HepG2 (cell line): ENCODE measurements around the gene SLIT3. TPM values are rescaled to one million over a fixed set of nuclear protein-coding genes. Genes with fewer than 3 reads are reported as not detected.

ENCODE experiments used
- ATAC-seq: fragments of 200-7000 bp; cut with Tn5 transposase; 3 replicates; pipeline ENCODE4 v1.9.1; 2020; ENCODE audit warnings: mild to moderate bottlenecking, moderate library complexity
- BruUV-seq: library from RNA; stranded (reverse); fragments of 400-500 nt; replicated peaks from 2 replicates; lab custom pipeline; 2021; lab: Mats Ljungman, UMichigan
- CTCF ChIA-PET: fragments of 300-600 bp; formaldehyde crosslinking; extraction: SDS; loops from one replicate; lab custom pipeline; 2021; ENCODE audit warnings: low total read pairs, inconsistent platforms, low intra/inter-chr PET ratio; lab: Yijun Ruan, JAX
- POLR2A ChIA-PET: fragments of 350-600 bp; sonication (Branson Sonifier 250); formaldehyde crosslinking; loops from one replicate; lab custom pipeline; 2020; ENCODE audit warnings: antibody characterized with exemption, inconsistent platforms; lab: Yijun Ruan, JAX
- DNase-seq: peaks from one replicate; pipeline ENCODE4 v3.0.0-alpha.2; 2015; ENCODE audit warnings: low spot score
- FAIRE-seq: peaks from 3 replicates; lab custom pipeline; 2011; peaks lifted over from hg19 to GRCh38; lab: Jason Lieb, UNC
- H2AFZ ChIP-seq: one replicate; pipeline ENCODE4 v1.6.1; 2011; ENCODE audit warnings: low read length, inconsistent platforms
- H3K27ac ChIP-seq: fragments of 300-600 bp; 3 replicates; pipeline ENCODE4 v1.8.0; 2011; ENCODE audit warnings: mixed run types, mild to moderate bottlenecking, mixed read lengths, low read length, inconsistent platforms; ENCODE audit not compliant: insufficient read depth; ENCODE audit errors: extremely low read length
- H3K27me3 ChIP-seq, 2 experiments: fragments of 200-600 bp in 1 of 2; 2 replicates in 1 of 2; 3 replicates in 1 of 2; pipeline versions ENCODE4 v1.6.0 to v1.8.0; 2011; ENCODE audit warnings: low read length in 2 of 2, mild to moderate bottlenecking in 2 of 2, moderate library complexity in 2 of 2, inconsistent platforms in 1 of 2; ENCODE audit not compliant: insufficient read depth in 2 of 2, control insufficient read depth in 1 of 2
- H3K36me3 ChIP-seq, 2 experiments: fragments of 200-600 bp in 1 of 2; replicated peaks in 1 of 2; 2 replicates in 1 of 2; 3 replicates in 1 of 2; pipeline versions ENCODE4 v1.5.1 to v1.8.0; 2011; ENCODE audit warnings: low read length in 2 of 2, inconsistent platforms in 1 of 2; ENCODE audit not compliant: insufficient read depth in 2 of 2, control insufficient read depth in 1 of 2
- H3K4me1 ChIP-seq: 2 replicates; pipeline ENCODE4 v1.5.1; 2012; ENCODE audit warnings: low read length, inconsistent platforms; ENCODE audit not compliant: insufficient read depth
- H3K4me2 ChIP-seq: 2 replicates; pipeline ENCODE4 v1.6.0; 2011; ENCODE audit warnings: low read depth, low read length, inconsistent platforms
- H3K4me3 ChIP-seq, 3 experiments: fragments of 200-600 bp in 1 of 3; sonication (generic), shearing (Covaris generic) in 1 of 3; replicated peaks in 1 of 3; 2 replicates each; pipeline ENCODE4 v1.5.1; 2011 to 2016; ENCODE audit warnings: low read length in 3 of 3, inconsistent platforms in 2 of 3, low read depth in 2 of 3, mild to moderate bottlenecking in 2 of 3, control low read depth in 1 of 3, mixed read lengths in 1 of 3; ENCODE audit not compliant: insufficient read depth in 1 of 3
- H3K79me2 ChIP-seq: one replicate; pipeline ENCODE4 v1.6.1; 2011; ENCODE audit warnings: low read length, inconsistent platforms; ENCODE audit not compliant: insufficient read depth
- H3K9ac ChIP-seq: 2 replicates; pipeline ENCODE4 v1.6.0; 2011; ENCODE audit warnings: mild to moderate bottlenecking, low read depth, low read length, inconsistent platforms; ENCODE audit not compliant: insufficient read depth
- H3K9me3 ChIP-seq: 2 replicates; pipeline ENCODE4 v1.5.1; 2012; ENCODE audit warnings: mild to moderate bottlenecking, low read length
- H4K20me1 ChIP-seq: 2 replicates; pipeline ENCODE4 v1.6.0; 2011; ENCODE audit warnings: inconsistent platforms, mild to moderate bottlenecking, low read length, moderate library complexity; ENCODE audit not compliant: insufficient read depth
- CCAR2 ChIP-seq: fragments of 200-400 bp; formaldehyde crosslinking; optimal IDR thresholded peaks from 2 replicates; pipeline ENCODE3; 2018; ENCODE audit warnings: low read depth, mild to moderate bottlenecking, low read length, moderate library complexity
- HDAC1 ChIP-seq: sonication (generic); formaldehyde crosslinking; IDR thresholded peaks from 2 replicates; pipeline ENCODE4 v1.5.1; 2020; ENCODE audit warnings: mild to moderate bottlenecking, missing genetic modification reagents
- JDP2 ChIP-seq: sonication (generic); formaldehyde crosslinking; IDR thresholded peaks from 2 replicates; pipeline ENCODE4 v1.8.1; 2022; ENCODE audit warnings: missing genetic modification reagents, borderline replicate concordance
- KAT2B ChIP-seq: fragments of 150-350 bp; IDR thresholded peaks from 2 replicates; pipeline ENCODE4 v1.6.1; 2014; ENCODE audit warnings: low read depth, low read length, borderline replicate concordance
- NCOR1 ChIP-seq: fragments of 200-600 bp; sonication (generic); IDR thresholded peaks from 2 replicates; pipeline ENCODE4 v1.7.0; 2017; ENCODE audit warnings: antibody characterized with exemption, low read length, borderline replicate concordance
- REPIN1 ChIP-seq: sonication (generic); formaldehyde crosslinking; IDR thresholded peaks from 2 replicates; pipeline ENCODE4 v1.8.0; 2022; ENCODE audit warnings: missing genetic modification reagents, low read depth, mild to moderate bottlenecking, borderline replicate concordance
- TSC22D2 ChIP-seq: sonication (generic); formaldehyde crosslinking; IDR thresholded peaks from 2 replicates; pipeline ENCODE4 v1.5.1; 2020; ENCODE audit warnings: missing genetic modification reagents, mild to moderate bottlenecking, borderline replicate concordance
- ZFYVE20 ChIP-seq: sonication (generic); formaldehyde crosslinking; IDR thresholded peaks from 2 replicates; pipeline ENCODE4 v1.8.0; 2023; ENCODE audit warnings: low read depth, mild to moderate bottlenecking, moderate library complexity, missing genetic modification reagents, borderline replicate concordance
- ZNF12 ChIP-seq: sonication (generic); formaldehyde crosslinking; IDR thresholded peaks from 2 replicates; pipeline ENCODE4 v1.5.0; 2020; ENCODE audit warnings: missing genetic modification reagents
- ZNF296 ChIP-seq: sonication (generic); formaldehyde crosslinking; conservative IDR thresholded peaks from 2 replicates; pipeline ENCODE4 v1.5.0; 2020; ENCODE audit warnings: mild to moderate bottlenecking, missing genetic modification reagents
- ZNF589 ChIP-seq: sonication (generic); formaldehyde crosslinking; conservative IDR thresholded peaks from 2 replicates; pipeline ENCODE4 v1.8.0; 2022; ENCODE audit warnings: mild to moderate bottlenecking, moderate library complexity, missing genetic modification reagents
- ZNF607 ChIP-seq: sonication (generic); formaldehyde crosslinking; IDR thresholded peaks from 2 replicates; pipeline ENCODE4 v1.5.1; 2020; ENCODE audit warnings: missing genetic modification reagents, mild to moderate bottlenecking, borderline replicate concordance
- ZNF841 ChIP-seq: sonication (generic); formaldehyde crosslinking; IDR thresholded peaks from 2 replicates; pipeline ENCODE4 v1.8.1; 2023; ENCODE audit warnings: missing genetic modification reagents, borderline replicate concordance
- WGBS: methylation state at CpG from one replicate; pipeline ENCODE4 v1.1.6; 2017; ENCODE audit warnings: low lambda C conversion rate; 5-methylcytosine and 5-hydroxymethylcytosine counted together
- in situ Hi-C: cut with HindIII; loops from 2 replicates; pipeline ENCODE4 v1.10.0; 2017; ENCODE audit warnings: low pct_unique_long_range_greater_than_20kb; ENCODE audit not compliant: extremely low pct_ligation_motif_present
- intact Hi-C: fragments of 100-400 bp; cut with micrococcal nuclease; formaldehyde crosslinking; loops from one replicate; pipeline ENCODE4 v1.10.0; 2022; ENCODE audit not compliant: unreplicated experiment
- polyA plus RNA-seq, 8 experiments: library from polyadenylated mRNA; depleted of rRNA in 3 of 8; stranded (reverse) in 7 of 8; unstranded in 1 of 8; fragments of >200 nt; fragmentation: Illumina TruSeq in 4 of 8; extraction: Trizol in 4 of 8; gene quantifications; 2 replicates each; pipeline versions ENCODE4 v1.2.1 to v1.2.3, GENCODE V29; 2011 to 2016; ENCODE audit warnings: low read depth in 4 of 8, missing spikeins in 1 of 8, mixed read lengths in 1 of 8; ENCODE audit not compliant: insufficient read depth in 1 of 8
- total RNA-seq, 5 experiments: library from RNA; depleted of rRNA; stranded (reverse); fragments of >200 nt; fragmentation: Illumina TruSeq; extraction: Trizol; gene quantifications; 2 replicates each; pipeline ENCODE4 v1.2.3, GENCODE V29; 2016; ENCODE audit warnings: low read depth in 1 of 5
- TF ChIP-seq, protein P1 (sequence below): sonication (generic); formaldehyde crosslinking; IDR thresholded peaks from 2 replicates; pipeline ENCODE4 v1.4.0; 2020; ENCODE audit warnings: mild to moderate bottlenecking, missing genetic modification reagents

Gene SLIT3
- total and polyA plus RNA-seq, 2 of the 13 experiments (the other 11 are each of a cell fraction or from before 2014, with no cell fraction given), result not detected

DNA sequence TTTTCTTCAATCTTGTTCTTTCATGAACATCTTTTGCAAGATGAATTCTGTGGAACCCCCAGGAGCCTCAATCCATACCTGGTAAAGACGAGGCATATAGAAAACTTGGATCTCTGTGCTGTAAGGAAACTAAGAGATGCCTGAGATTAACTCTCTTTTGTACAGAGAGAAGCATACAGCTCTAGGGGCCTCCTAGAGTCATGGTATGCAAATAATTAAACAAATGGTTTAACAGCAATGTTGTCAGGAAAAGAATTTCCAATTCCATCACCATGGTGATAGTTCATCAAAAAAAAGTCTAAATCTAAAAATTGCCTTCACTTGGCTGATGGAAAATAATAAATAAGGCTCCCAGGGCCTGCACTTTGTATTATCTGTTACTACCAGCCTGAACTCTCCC is 275.4 kb downstream of the SLIT3 start:
- Histone ChIP-seq H3K79me2 (no peaks in the 10 kb centered on the region), H3K27me3 (peaks cover 0 to 11% of the 10 kb centered on the region in 2 experiments; a peak in 1 of 5 replicates), H3K36me3 (no peaks in the 10 kb centered on the region), H4K20me1 (no peaks in the 10 kb centered on the region), H3K9ac (no peak overlapping the region), H3K27ac (no peak overlapping the region), H3K4me2 (no peak overlapping the region), H3K4me1 (no peaks in the 10 kb centered on the region), H2AFZ (no peak overlapping the region), H3K4me3 (no peak overlapping the region), H3K9me3 (no peaks in the 10 kb centered on the region)
- WGBS, result 0% methylated on average over 1 of the region's 1 CpG
- in situ Hi-C loops, result no loop called here
- no peak for TF ChIP-seq HDAC1 (CRISPR knock-in tag)
- no peak for TF ChIP-seq ZNF841 (CRISPR knock-in tag)
- no peak for TF ChIP-seq ZNF296
- TF ChIP-seq, protein P1, sequence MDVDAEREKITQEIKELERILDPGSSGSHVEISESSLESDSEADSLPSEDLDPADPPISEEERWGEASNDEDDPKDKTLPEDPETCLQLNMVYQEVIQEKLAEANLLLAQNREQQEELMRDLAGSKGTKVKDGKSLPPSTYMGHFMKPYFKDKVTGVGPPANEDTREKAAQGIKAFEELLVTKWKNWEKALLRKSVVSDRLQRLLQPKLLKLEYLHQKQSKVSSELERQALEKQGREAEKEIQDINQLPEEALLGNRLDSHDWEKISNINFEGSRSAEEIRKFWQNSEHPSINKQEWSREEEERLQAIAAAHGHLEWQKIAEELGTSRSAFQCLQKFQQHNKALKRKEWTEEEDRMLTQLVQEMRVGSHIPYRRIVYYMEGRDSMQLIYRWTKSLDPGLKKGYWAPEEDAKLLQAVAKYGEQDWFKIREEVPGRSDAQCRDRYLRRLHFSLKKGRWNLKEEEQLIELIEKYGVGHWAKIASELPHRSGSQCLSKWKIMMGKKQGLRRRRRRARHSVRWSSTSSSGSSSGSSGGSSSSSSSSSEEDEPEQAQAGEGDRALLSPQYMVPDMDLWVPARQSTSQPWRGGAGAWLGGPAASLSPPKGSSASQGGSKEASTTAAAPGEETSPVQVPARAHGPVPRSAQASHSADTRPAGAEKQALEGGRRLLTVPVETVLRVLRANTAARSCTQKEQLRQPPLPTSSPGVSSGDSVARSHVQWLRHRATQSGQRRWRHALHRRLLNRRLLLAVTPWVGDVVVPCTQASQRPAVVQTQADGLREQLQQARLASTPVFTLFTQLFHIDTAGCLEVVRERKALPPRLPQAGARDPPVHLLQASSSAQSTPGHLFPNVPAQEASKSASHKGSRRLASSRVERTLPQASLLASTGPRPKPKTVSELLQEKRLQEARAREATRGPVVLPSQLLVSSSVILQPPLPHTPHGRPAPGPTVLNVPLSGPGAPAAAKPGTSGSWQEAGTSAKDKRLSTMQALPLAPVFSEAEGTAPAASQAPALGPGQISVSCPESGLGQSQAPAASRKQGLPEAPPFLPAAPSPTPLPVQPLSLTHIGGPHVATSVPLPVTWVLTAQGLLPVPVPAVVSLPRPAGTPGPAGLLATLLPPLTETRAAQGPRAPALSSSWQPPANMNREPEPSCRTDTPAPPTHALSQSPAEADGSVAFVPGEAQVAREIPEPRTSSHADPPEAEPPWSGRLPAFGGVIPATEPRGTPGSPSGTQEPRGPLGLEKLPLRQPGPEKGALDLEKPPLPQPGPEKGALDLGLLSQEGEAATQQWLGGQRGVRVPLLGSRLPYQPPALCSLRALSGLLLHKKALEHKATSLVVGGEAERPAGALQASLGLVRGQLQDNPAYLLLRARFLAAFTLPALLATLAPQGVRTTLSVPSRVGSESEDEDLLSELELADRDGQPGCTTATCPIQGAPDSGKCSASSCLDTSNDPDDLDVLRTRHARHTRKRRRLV (CRISPR knock-in tag), result no peak
- no peak for TF ChIP-seq CCAR2
- TF ChIP-seq ZNF12 (CRISPR knock-in tag), result no peak
- TF ChIP-seq REPIN1 (CRISPR knock-in tag), result no peak
- TF ChIP-seq NCOR1, result no peak
- TF ChIP-seq ZFYVE20 (CRISPR knock-in tag), result no peak
- no peak for TF ChIP-seq TSC22D2 (CRISPR knock-in tag)
- TF ChIP-seq JDP2, result no peak
- no peak for TF ChIP-seq ZNF607
- TF ChIP-seq ZNF589 (CRISPR knock-in tag), result no peak
- no peak for TF ChIP-seq KAT2B
- no peak for FAIRE-seq
- no peak for DNase-seq
- ChIA-PET CTCF (no interaction called here), POLR2A (no interaction called here)
- intact Hi-C loops, result no loop called here
- BruUV-seq, result no TSS peak
- ATAC-seq, result no peak
